Left lobe of liver (tissue), 2 donors: ENCODE data around the gene THG1L. TPM values are rescaled to one million over a fixed set of nuclear protein-coding genes. Genes with fewer than 3 reads are reported as not detected.
"Not testable (repeated sequence)": the region's sequence is repeated elsewhere in the genome, so short reads cannot be mapped to it uniquely, and the experiment has no call there.

Source experiments
- ATAC-seq: fragments of 200-7000 bp; cut with Tn5 transposase; one replicate; pipeline ENCODE4 v1.9.1; 2020; ENCODE audit warnings: mild to moderate bottlenecking, moderate library complexity
- DNase-seq: peaks from one replicate; pipeline ENCODE4 v3.0.0-alpha.2; 2020; ENCODE audit warnings: low spot score
- total RNA-seq: library from RNA; stranded (reverse); gene quantifications from one replicate; pipeline ENCODE4 v1.2.1, GENCODE V29; 2021
- donor health status: DM: no; HTN: no; CAD: no; lungs with moderate emphysema.
- donor health status: DM: no; HTN: yes; CAD: no.

THG1L gene
- total RNA-seq, 1 donor from 2014 or later, result 4.1 TPM

- not testable (repeated sequence) for ATAC-seq, DNase-seq
Measured at GRCh38 chr5:157726607-157727006, 4.6 kb upstream of the THG1L start.

GRCh38 chr5:157727858-157728257 is 3.4 kb upstream of the THG1L start:
- not testable (repeated sequence) for ATAC-seq, DNase-seq

- no peak for DNase-seq
- ATAC-seq, result no peak
Measured at GRCh38 chr5:157729858-157730257, 1.4 kb upstream of the THG1L start.

GRCh38 chr5:157730900-157731271 is 334 bp upstream of the THG1L start:
- no peak for ATAC-seq
- no peak for DNase-seq

GRCh38 chr5:157732130-157732514 is 902 bp downstream of the THG1L start:
- ATAC-seq (no peak), DNase-seq (no peak)

- ATAC-seq, result no peak
- no peak for DNase-seq
Measured at GRCh38 chr5:157732596-157733262, 1.5 kb downstream of the THG1L start.

- DNase-seq (no peak), ATAC-seq (no peak)
Measured at GRCh38 chr5:157734436-157734835, 3.2 kb downstream of the THG1L start.

- DNase-seq (no peak), ATAC-seq (no peak)
Measured at GRCh38 chr5:157735991-157736390, 4.8 kb downstream of the THG1L start.

- ATAC-seq, result no peak
- DNase-seq, result no peak
Measured at GRCh38 chr5:157739388-157740228, 8.4 kb downstream of the THG1L start.

GRCh38 chr5:157740229-157740610 is 9.0 kb downstream of the THG1L start:
- no peak for DNase-seq
- peak; percentile 19 for ATAC-seq

- ATAC-seq (no peak), DNase-seq (no peak)
Measured at GRCh38 chr5:157741131-157741530, 9.9 kb downstream of the THG1L start.

- peak; percentile 91 for DNase-seq
- peak; percentile 98 for ATAC-seq
Measured at GRCh38 chr5:157743163-157744050, 12.2 kb downstream of the THG1L start, which contains the start of gene LSM11. Gene LSM11, plus strand, starts transcription at chr5:157743712. Its CDS starts 39 bp downstream, at chr5:157743751.

- peak; percentile 54 for DNase-seq
- ATAC-seq, result no peak
Measured at GRCh38 chr5:157744051-157745011, 13.1 kb downstream of the THG1L start.

GRCh38 chr5:157745041-157745456 is 13.8 kb downstream of the THG1L start:
- DNase-seq (no peak), ATAC-seq (no peak)

GRCh38 chr5:157747173-157747740 is 16.0 kb downstream of the THG1L start:
- DNase-seq, result no peak
- no peak for ATAC-seq

- DNase-seq (no peak), ATAC-seq (no peak)
Measured at GRCh38 chr5:157747766-157748700, 16.8 kb downstream of the THG1L start.

GRCh38 chr5:157748760-157749461 is 17.7 kb downstream of the THG1L start:
- ATAC-seq, result no peak
- no peak for DNase-seq

GRCh38 chr5:157749462-157749799 is 18.2 kb downstream of the THG1L start:
- ATAC-seq (no peak), DNase-seq (no peak)
